Sciatic nerve (tissue), 2 donors: Measurements from ENCODE around the gene CFAP47. TPM values are rescaled to one million over a fixed set of nuclear protein-coding genes. Genes with fewer than 3 reads are reported as not detected.
"Not testable (repeated sequence)": the region's sequence is repeated elsewhere in the genome, so short reads cannot be mapped to it uniquely, and the experiment has no call there.

Experiments
- ATAC-seq: fragments of 200-7000 bp; cut with Tn5 transposase; one replicate; pipeline ENCODE4 v1.9.1; 2020; ENCODE audit warnings: mild to moderate bottlenecking, moderate library complexity
- DNase-seq: peaks from one replicate; pipeline ENCODE4 v3.0.0-alpha.2; 2020; ENCODE audit warnings: low spot score
- intact Hi-C: fragments of 100-400 bp; cut with DNase I; formaldehyde crosslinking; loops from one replicate; pipeline ENCODE4 v1.14.2; 2022
- total RNA-seq: library from RNA; stranded (reverse); fragmentation: NEBNext Ultra II Directional; extraction: Animal tissue kit (Norgen Biotek cat#: 25700); gene quantifications from one replicate; pipeline ENCODE4 v1.2.1, GENCODE V29; 2021
- donor health status: DM: no; HTN: no; CAD: no.
- donor health status: DM: no; HTN: no; CAD: no.

CFAP47 gene
- 0.18 TPM for total RNA-seq

DNA sequence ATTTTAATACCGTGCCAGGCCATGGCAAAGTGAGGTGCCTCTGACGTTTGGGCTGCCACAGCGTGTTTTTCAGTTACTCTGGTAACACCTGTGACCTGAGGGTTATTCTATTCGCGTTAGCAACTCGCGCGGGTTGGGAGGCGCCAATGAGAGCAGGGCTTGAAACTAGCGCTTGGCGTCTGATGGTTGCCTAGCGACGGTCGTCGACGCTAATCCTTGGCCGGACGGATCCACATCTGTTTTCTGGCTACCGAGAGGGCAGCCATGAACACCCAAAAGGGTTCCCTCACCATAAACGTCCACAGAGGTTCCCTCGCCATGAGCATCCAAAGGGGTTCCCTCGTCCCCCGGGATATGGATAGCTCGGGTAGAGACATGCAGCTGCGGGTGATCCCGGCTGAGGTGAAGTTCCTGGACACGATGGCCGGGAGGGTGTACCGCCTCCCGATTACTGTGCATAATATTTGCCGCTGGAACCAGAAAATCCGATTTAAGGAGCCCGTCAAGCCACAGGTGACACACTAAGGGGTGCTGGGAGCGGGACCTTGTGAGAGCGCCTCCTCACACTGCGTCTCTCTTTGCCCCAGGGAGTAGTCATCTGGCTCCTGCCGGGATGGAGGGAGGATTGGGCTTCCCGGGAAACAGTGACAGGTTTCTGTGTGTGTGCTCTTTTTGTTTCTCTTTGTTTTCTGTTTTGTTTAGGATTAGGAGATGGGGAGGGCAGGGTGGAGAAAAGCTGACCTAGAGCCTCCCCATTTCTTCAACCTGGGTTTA lies at the start of gene CFAP47:
CFAP47 (plus strand) TSS at position 199 of the 774 bp plus-strand sequence; CDS start at position 265, 66 bp downstream.
- no peak for DNase-seq
- ATAC-seq = peak; percentile 36
- intact Hi-C loops = no loop called here

- intact Hi-C loops = no loop called here
- ATAC-seq = no peak
- DNase-seq = no peak
These were observed 38.9 kb upstream of the CFAP47 start for GRCh38 chrX:35880601-35881000.

DNA sequence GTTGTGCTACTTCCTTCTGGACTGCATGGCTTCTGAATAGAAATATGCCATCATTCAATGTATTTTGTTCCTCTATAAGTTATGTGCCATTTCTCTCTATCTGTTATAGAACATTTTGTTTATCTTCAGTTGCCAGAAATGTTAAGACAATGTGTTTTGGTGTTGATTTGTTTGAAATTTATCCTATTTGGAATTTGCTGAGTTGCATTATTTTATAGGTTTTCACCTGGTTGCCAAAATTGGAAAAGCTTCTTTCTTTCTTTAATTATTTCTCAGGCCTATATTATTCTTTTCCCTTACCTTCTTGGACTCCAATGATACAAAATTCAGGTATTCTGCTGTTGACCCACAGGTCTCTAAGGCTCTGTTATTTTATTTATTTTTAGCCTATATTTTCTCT lies 33.4 kb upstream of the CFAP47 start:
- no peak for ATAC-seq
- intact Hi-C loops = no loop called here
- no peak for DNase-seq

DNA sequence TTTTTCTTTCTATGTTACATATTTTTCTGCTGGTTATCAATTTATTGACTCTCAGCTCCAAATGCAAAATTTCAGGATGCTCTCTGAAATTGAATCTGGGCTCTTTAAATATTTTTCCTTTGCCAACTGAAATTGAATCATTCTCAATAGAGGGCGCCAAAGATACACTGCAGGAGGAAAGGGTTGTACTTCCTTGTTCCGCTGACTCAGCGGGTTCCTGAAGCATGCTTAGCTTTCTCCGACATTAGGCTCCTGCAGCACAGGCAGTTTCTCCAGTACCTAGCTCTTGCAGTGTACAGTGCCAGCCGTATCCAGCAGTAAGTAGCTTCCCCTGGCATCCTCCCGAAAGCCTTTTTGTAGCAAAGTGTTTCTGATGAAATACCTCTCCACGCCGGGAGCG lies 28.8 kb upstream of the CFAP47 start:
- no peak for DNase-seq
- ATAC-seq = no peak
- intact Hi-C loops = no loop called here

DNA sequence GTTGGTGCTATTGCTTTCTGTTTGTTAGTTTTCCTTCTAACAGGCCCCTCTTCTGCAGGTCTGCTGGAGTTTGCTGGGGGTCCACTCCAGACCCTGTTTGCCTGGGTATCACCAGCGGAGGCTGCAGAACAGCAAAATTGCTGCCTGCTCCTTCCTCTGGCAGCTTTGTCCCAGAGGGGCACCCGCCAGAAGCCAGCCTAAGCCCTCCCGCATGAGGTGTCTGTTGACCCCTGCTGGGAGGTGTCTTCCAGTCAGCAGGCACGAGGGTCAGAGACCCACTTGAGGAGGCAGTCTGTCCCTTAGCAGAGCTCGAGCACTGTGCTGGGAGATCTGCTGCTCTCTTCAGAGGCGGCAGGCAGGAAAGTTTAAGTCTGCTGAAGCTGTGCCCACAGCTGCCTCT lies 67.3 kb downstream of the CFAP47 start:
- ATAC-seq, DNase-seq, intact Hi-C loops: not testable (repeated sequence)

- intact Hi-C loops = no loop called here
- DNase-seq = no peak
- no peak for ATAC-seq
These were observed 87.7 kb downstream of the CFAP47 start for GRCh38 chrX:36007207-36007606.

GRCh38 chrX:36019125-36019524 lies 99.6 kb downstream of the CFAP47 start:
- intact Hi-C loops = no loop called here
- no peak for DNase-seq
- ATAC-seq = no peak

- no peak for DNase-seq
- no peak for ATAC-seq
- intact Hi-C loops = no loop called here
These were observed 116.0 kb downstream of the CFAP47 start for GRCh38 chrX:36035550-36035949.

GRCh38 chrX:36062778-36063177 lies 143.2 kb downstream of the CFAP47 start:
- DNase-seq (no peak), ATAC-seq (no peak)
- intact Hi-C loops = no loop called here

- DNase-seq (no peak), ATAC-seq (no peak)
- intact Hi-C loops = no loop called here
These were observed 151.5 kb downstream of the CFAP47 start for GRCh38 chrX:36071061-36071460.

GRCh38 chrX:36075009-36075408 lies 155.5 kb downstream of the CFAP47 start:
- intact Hi-C loops = loop anchor here (5.0 kb wide), 1 partner anchor 658 kb away; no protein-coding TSS in a partner anchor
- DNase-seq, ATAC-seq: not testable (repeated sequence)

DNA sequence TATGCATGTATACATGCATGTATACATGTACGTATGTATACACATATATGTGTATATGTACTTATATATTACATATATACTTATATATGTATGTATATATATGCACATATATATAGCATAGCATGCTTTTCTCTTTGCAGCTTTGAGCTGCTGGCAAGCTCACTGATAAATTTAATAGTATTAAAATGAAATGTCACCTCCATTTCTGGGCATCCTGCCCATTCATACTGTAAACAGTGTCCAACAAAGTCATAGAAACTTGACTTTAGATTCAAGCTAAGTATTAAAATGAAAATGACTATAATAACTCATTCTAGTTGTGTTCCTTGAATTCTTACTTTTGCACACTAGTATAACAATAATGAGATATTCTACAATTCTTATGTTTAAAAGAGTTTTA lies 163.7 kb downstream of the CFAP47 start:
- no peak for ATAC-seq
- no peak for DNase-seq
- intact Hi-C loops = no loop called here

DNA sequence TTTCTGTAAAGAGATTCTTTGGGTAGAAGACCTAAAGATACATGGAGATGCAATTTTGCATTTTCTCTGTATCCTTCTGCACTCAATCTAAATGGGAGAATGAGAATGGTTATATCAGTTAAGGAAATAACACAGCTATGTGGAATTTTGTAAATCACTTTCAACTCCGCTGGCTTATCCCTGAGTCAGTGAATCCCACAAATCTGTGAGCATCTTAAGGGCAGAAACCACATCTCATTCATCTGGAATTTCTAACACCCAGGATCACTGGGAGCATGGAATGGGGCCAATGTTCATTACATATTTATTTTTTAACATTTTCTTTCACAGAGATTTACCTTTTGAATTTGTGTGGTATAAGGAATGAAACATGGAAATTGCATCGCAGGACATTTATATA lies 167.8 kb downstream of the CFAP47 start:
- DNase-seq = no peak
- intact Hi-C loops = no loop called here
- ATAC-seq = no peak

DNA sequence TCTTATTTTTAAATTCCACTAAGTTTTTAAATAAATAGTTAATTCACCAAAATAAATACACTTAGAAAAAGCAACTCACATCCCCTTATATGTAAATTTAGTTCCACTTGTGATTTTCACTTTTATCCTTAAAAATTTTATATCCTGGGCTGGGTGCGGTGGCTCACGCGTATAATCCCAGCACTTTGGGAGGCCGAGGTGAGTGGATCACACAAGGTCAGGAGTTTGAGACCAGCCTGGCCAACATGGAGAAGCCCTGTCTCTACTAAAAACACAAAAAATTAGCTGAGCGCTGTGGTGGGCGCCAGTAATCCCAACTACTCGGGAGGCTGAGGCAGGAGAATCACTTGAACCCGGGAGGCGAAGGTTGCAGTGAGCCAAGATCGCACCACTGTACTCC lies 169.4 kb downstream of the CFAP47 start:
- DNase-seq, ATAC-seq, intact Hi-C loops: not testable (repeated sequence)

DNA sequence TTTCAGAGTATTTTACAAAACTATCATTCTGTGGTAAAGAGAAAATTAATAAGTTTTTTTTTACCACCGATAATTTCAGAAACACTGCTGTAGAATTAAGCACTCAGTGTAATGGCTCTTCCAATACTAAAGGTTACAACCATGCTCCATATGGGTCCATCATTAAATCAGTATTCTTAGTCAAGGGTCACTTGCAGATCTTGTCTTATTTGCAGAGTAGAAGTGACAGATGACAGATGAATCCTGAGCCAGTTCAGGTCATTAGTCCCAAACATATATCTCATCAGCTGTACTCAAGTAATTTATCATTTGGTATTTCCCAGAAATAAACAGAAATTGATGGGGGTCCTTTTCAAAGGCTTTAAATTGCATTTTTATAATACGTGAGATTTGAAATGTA lies 182.9 kb downstream of the CFAP47 start:
- no peak for ATAC-seq
- intact Hi-C loops = no loop called here
- DNase-seq = no peak

- no peak for DNase-seq
- intact Hi-C loops = no loop called here
- ATAC-seq = no peak
These were observed 196.7 kb downstream of the CFAP47 start for GRCh38 chrX:36116222-36116621.

DNA sequence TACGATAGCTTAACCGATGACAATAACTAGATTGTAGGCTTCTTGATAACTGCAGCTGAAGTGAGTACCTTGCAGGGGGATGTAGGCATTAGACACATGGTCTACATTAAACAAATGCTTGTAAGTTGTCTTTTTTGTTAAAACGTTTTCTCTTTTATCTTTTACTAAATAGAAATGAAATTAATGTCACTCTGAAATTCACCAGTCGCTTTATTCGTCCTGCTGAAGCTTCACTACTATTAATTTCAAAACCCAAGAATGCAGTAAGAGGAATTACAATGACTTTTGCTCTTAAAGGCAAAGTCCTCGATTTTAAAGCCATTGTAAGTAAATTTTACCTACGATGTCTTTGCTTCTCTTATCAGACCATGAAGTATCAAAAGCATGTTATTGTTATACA lies 239.7 kb downstream of the CFAP47 start:
- ATAC-seq = no peak
- DNase-seq = no peak
- intact Hi-C loops = no loop called here

- no peak for ATAC-seq
- intact Hi-C loops = no loop called here
- DNase-seq = no peak
These were observed 240.5 kb downstream of the CFAP47 start for GRCh38 chrX:36160081-36160480.

DNA sequence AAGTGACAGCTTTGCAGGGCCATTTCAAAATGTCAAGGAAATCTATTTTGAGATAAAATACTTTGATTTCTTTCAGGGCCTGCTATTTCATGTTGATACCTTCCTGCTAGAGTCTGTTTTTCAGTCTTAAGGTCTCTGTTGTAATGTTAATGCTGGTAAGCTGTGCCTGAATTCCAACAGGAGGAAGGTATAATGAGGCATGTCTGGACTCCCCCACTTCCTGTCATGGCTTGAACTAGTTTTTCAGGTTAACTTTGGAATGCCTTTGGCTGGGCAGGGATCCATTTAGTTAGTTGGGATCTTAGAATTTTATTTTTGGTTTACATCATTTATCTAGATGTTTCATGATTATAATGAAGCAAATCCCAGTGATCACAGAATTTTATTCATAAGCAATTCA lies 279.0 kb downstream of the CFAP47 start:
- DNase-seq (no peak), ATAC-seq (no peak)
- intact Hi-C loops = no loop called here

DNA sequence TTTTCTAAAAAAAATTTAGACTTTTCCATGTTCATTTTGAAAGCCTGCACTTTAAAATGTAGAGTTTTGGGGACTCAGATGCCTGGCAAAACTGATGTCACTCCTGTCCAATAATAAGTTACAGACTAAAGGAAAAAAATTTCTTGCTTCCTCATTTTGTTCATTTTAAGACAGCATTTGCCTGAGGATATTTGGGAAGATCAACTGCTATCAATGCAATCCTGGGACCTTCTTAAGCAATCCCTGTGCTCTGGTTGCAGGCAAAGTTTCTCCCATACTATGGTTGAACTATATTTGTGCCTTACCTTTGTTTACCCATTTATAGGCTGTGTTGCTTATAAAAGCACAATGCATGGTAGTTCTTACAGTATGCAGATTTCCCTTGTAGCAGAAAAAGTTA lies 280.4 kb downstream of the CFAP47 start:
- ATAC-seq = no peak
- intact Hi-C loops = no loop called here
- no peak for DNase-seq

DNA sequence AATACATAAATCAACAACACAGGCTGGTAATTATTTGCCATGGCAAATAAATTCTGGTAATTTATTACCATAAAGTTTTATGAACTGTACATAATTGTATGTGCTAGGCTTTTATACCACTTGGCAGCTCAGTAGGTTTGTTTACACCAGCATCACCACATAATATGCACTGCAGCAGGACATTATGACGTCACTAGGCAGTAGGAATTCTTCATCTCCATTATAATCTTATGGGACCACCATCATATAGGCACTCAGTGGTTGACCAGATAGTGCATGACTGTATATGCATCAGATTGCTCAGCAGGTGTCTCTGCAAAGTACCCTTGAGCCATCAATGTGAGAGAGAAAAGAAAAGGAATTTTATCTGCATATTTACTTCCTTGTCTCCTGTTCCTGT lies 295.4 kb downstream of the CFAP47 start:
- intact Hi-C loops = no loop called here
- no peak for DNase-seq
- ATAC-seq = no peak
